Activated CD4-positive, alpha-beta T cell treated with anti-CD3 and anti-CD28 coated beads, Interleukin-2, amount 10 ng/mL, durations not matched to agents 7 days and 5 days (primary cell): Measurements from ENCODE around the gene NUAK1. TPM values are rescaled to one million over a fixed set of nuclear protein-coding genes. Genes with fewer than 3 reads are reported as not detected.

Source experiments
- CTCF ChIA-PET: fragments of 350-600 bp; sonication (Branson Sonifier 250); formaldehyde crosslinking; loops from one replicate; lab custom pipeline; 2021; ENCODE audit warnings: antibody characterized with exemption; lab: Charles Lee
- POLR2A ChIA-PET: fragments of 350-600 bp; sonication (Branson Sonifier 250); formaldehyde crosslinking; loops from one replicate; lab custom pipeline; 2021; ENCODE audit warnings: antibody characterized with exemption; lab: Charles Lee
- DNase-seq: peaks from one replicate; pipeline ENCODE4 v3.0.0-alpha.2; 2020
- H3K27ac Mint-ChIP-seq: one replicate; pipeline ENCODE4 v1.8.0; 2021; ENCODE audit warnings: mild to moderate bottlenecking, moderate library complexity, mixed read lengths
- H3K27me3 Mint-ChIP-seq: one replicate; pipeline ENCODE4 v1.8.0; 2021; ENCODE audit warnings: mixed read lengths
- H3K36me3 Mint-ChIP-seq: one replicate; pipeline ENCODE4 v1.8.0; 2021; ENCODE audit warnings: low read depth, mixed read lengths
- H3K4me1 Mint-ChIP-seq: one replicate; pipeline ENCODE4 v1.8.0; 2021; ENCODE audit warnings: mixed read lengths
- H3K4me3 Mint-ChIP-seq: one replicate; pipeline ENCODE4 v1.8.0; 2021; ENCODE audit warnings: mild to moderate bottlenecking, moderate library complexity, mixed read lengths
- H3K9me3 Mint-ChIP-seq: one replicate; pipeline ENCODE4 v1.8.0; 2021; ENCODE audit warnings: mixed read lengths
- total RNA-seq, 2 experiments: library from RNA; stranded (reverse); gene quantifications; one replicate each; pipeline ENCODE4 v1.2.3, GENCODE V29; 2021

The NUAK1 gene
- total RNA-seq, 2 experiments from 2014 or later, result not detected

DNA sequence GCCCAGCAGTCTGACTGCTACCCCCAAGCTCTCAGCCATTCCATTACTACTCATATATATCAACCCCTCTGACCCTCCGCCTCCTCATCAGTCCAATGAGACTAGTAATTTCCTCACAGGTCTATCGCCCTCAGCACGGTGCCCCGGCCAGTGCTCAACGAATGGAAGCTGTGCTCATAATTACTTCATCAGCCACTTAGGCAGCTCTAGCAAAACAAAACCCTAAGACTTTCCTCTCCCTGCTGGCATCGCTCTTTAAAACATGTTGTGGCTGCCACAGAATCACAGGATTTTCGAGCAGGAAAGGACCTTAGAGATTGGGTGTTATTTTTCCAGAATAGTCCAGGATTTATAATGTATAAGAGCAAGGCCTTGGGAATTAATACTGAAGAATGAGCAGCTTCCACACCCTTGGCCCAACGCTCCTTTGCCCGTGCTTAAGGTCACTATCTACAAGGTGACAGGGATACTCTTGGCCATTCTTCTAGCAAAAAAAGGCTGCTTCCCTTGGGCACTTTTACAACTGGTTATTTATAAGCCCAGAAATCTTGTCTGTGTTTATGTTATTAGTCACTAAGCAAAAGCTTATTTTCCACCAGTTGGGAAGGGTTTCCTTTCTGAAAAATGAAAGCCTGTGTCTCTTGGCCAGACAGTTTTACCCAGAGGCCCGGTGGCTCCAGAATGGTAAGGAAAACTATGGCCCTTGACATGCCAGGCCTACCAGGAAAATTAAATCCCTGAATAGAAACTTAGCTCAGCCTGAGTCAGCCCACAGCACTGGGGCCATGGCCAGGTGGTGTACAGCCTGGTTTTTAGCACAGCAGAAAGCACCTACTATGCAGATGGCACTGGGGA is 47.9 kb downstream of the NUAK1 start:
- Mint-ChIP-seq H3K27me3 (no peaks in the 10 kb centered on the region), H3K27ac (no peak overlapping the region), H3K9me3 (no peaks in the 10 kb centered on the region), H3K4me1 (no peaks in the 10 kb centered on the region), H3K4me3 (no peak overlapping the region), H3K36me3 (no peaks in the 10 kb centered on the region)
- ChIA-PET POLR2A (no interaction called here), CTCF (no interaction called here)
- no peak for DNase-seq

DNA sequence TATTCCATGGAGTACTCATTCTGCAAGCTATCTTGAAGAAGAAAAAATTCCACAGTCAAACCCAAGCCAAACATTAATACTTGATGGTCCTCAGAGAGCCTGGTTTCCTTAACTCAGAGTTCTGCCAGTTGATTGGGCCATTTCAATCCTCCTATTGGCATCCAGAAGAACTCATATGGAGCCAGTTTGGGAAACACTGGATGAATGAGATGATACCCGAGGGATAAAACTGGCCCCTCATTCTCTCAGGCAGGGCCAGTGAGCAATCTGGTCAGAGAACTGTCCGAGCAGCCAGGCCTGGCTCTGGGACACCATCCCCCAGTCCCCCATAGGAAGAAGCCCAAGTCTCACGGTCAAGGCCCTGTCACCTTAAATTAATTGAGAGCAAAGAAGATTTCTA is 48.8 kb downstream of the NUAK1 start:
- no peak overlapping the region for H3K4me3 Mint-ChIP-seq
- H3K4me1 Mint-ChIP-seq, result no peaks in the 10 kb centered on the region
- ChIA-PET POLR2A (no interaction called here), CTCF (no interaction called here)
- H3K9me3 Mint-ChIP-seq, result no peaks in the 10 kb centered on the region
- H3K27ac Mint-ChIP-seq, result no peak overlapping the region
- DNase-seq, result no peak
- no peaks in the 10 kb centered on the region for H3K27me3 Mint-ChIP-seq
- H3K36me3 Mint-ChIP-seq, result no peaks in the 10 kb centered on the region

DNA sequence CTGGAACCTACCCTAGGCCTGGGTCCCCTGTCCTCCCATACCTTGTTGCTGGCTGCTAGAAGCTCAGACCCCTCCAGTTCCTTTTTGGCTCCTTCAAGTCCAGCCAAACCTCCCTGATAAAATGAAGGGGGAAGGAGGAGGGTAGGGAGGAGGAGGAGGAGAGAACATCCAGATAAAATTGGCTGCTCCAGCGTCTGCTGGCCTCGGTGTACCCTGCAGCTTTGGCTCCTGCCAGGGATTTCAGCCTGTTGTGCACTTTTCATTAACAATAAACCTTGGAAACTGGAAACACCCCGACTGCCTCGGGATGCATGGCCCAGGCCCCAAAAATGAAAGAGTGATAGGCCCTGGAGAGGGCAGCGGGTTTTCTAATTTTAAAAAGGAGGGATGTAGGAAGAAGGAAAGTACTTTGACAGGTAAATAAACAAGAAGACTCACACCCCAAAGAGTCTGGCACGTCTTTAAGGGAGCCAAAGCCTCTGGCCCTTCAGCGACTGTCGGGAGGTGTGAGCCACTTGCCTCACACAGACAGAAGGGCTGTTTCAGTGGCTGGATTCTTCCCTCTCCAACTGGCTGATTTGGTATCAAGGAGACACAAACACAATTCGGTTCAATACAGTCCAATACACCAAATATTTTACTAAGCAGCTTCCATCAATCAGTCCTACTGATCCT is 49.8 kb downstream of the NUAK1 start:
- no peaks in the 10 kb centered on the region for H3K9me3 Mint-ChIP-seq
- H3K4me1 Mint-ChIP-seq, result no peaks in the 10 kb centered on the region
- H3K4me3 Mint-ChIP-seq, result no peak overlapping the region
- peaks cover 6% of the 10 kb centered on the region for H3K27me3 Mint-ChIP-seq
- DNase-seq, result no peak
- ChIA-PET POLR2A (no interaction called here), CTCF (no interaction called here)
- no peak overlapping the region for H3K27ac Mint-ChIP-seq
- H3K36me3 Mint-ChIP-seq, result no peaks in the 10 kb centered on the region

DNA sequence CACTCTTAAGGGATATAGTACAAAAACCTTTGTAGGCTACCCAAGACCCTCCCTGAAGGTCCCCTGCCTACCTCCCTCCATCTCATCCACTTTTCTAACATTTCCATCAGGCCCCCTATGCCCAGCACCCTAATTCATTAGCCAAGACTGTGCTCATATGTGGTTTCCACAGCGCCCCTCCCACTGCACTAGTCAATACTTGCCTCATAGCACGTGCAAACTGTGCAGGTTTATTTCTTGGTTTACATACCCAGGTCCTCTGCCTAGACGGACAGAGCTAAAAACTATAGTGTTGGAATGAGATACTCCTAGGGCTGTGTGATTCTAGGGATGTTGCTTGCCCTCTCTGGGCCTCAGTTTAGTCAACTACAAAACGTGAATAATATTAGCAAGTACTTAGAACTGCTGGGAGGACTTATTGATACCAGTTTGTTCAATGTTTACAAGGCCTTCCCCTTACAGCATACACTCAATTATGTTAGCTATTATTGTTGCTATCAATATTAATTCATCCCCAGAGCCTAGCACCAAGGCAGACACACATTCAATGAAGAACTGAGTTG is 50.4 kb downstream of the NUAK1 start:
- no peaks in the 10 kb centered on the region for H3K36me3 Mint-ChIP-seq
- no peaks in the 10 kb centered on the region for H3K9me3 Mint-ChIP-seq
- H3K4me1 Mint-ChIP-seq, result no peaks in the 10 kb centered on the region
- H3K27ac Mint-ChIP-seq, result no peak overlapping the region
- ChIA-PET POLR2A (no interaction called here), CTCF (interaction anchor here (0.6 kb wide), 1 partner anchor 287 kb away, joined by 4 read pairs; no protein-coding TSS in a partner anchor)
- no peak for DNase-seq
- H3K27me3 Mint-ChIP-seq, result peaks cover 9% of the 10 kb centered on the region
- no peak overlapping the region for H3K4me3 Mint-ChIP-seq

DNA sequence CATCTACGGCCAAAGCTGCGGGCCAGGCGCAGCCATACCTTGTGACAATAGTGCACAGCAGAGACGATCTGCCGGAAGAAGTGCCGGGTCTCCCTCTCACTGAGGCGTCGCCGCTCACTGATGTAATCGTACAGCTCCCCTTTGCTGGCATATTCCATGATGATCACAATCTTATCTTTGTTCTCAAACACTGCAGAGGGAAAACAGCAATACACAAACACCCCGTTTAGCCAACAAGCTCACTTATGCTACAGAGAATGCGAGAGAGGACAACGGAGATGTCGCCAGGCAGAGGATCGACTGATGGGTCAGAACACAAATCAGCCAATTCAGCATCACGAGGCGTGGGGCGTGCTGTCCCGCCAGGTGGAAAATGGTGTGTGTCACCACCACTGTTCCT is 52.1 kb downstream of the NUAK1 start:
- Mint-ChIP-seq H3K36me3 (no peaks in the 10 kb centered on the region), H3K4me3 (no peak overlapping the region), H3K4me1 (no peaks in the 10 kb centered on the region), H3K27me3 (peaks cover 13% of the 10 kb centered on the region), H3K27ac (no peak overlapping the region), H3K9me3 (no peaks in the 10 kb centered on the region)
- ChIA-PET CTCF (interaction anchor here (1.0 kb wide), 1 partner anchor 10 kb away, joined by 3 read pairs; no protein-coding TSS in a partner anchor), POLR2A (no interaction called here)
- DNase-seq, result no peak

DNA sequence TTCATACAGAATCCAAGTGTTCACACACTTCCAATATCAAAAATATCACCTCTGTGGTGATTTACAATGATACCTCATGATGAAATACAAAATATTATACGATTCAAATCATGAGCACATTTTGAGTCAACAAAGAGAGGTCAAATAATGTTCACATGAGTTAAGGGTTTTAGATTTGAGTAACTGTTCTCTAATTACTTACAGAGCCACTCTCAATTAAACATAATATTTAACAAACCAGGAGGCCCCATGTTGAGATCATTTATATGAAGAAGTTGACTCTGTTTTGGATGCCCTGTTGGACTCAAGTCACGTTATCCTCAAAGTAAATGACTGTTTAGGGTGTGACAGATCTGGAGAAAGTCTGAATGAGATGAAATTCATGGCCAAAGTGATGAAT is 53.5 kb downstream of the NUAK1 start:
- POLR2A ChIA-PET, result no interaction called here
- CTCF ChIA-PET, result no interaction called here
- DNase-seq, result no peak
- peaks cover 13% of the 10 kb centered on the region for H3K27me3 Mint-ChIP-seq
- no peaks in the 10 kb centered on the region for H3K36me3 Mint-ChIP-seq
- no peak overlapping the region for H3K27ac Mint-ChIP-seq
- H3K4me3 Mint-ChIP-seq, result no peak overlapping the region
- H3K9me3 Mint-ChIP-seq, result no peaks in the 10 kb centered on the region
- no peaks in the 10 kb centered on the region for H3K4me1 Mint-ChIP-seq

DNA sequence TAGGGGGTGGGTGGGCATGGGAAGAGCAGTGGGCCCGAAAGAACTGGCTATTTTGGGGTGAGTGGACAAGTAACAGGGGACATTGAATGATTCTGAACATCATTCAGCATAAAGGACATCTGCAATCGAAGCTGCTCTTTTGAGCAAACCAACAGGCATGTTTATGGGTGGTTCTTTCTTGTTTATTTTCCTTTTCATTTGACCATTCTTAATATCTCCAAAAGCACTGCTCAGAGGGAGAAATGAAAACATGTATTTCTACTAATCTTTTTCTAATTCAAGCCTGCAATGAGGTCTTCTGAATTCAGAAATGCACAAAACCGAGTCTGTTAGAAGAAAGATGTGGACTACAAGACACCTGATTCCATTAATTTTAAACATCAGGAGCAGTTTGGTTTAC is 54.0 kb downstream of the NUAK1 start:
- Mint-ChIP-seq H3K27ac (no peak overlapping the region), H3K4me1 (no peaks in the 10 kb centered on the region), H3K4me3 (no peak overlapping the region), H3K9me3 (no peaks in the 10 kb centered on the region), H3K27me3 (peaks cover 13% of the 10 kb centered on the region), H3K36me3 (no peaks in the 10 kb centered on the region)
- no peak for DNase-seq
- POLR2A ChIA-PET, result no interaction called here
- CTCF ChIA-PET, result no interaction called here

DNA sequence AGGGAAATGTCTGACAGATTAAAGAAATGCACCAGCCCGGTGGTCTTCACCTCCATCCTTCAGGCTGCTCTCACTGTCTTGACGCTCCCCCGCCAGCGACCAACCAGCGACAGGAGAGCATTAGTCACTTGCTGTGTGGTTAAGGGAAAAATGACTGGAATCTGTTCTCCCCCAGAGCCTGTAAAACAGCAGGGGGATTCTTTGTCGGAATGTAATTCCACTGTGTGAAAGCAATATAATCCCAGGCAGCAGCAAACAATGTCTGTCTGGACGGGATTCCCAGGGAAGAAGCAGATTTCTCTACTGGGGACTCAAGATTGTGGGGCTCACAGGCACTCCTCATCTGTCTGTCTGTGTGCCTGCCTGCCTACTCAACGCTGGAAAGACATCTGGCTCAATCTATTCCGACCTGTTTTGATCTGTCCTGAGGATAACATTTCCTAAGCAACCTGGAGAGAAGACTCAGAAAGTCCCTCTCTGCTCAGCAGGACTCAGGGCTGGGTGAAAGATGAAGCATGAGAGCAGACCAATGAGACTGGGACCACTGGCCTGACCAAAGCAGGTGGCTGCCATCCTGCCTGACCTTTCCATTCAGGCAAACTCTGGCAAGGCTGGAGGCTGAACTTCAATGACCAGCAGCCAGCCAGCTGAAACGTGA is 54.6 kb downstream of the NUAK1 start:
- no peak overlapping the region for H3K27ac Mint-ChIP-seq
- DNase-seq, result no peak
- H3K4me3 Mint-ChIP-seq, result no peak overlapping the region
- CTCF ChIA-PET, result no interaction called here
- H3K27me3 Mint-ChIP-seq, result peaks cover 15% of the 10 kb centered on the region
- no peaks in the 10 kb centered on the region for H3K36me3 Mint-ChIP-seq
- H3K9me3 Mint-ChIP-seq, result no peaks in the 10 kb centered on the region
- POLR2A ChIA-PET, result no interaction called here
- H3K4me1 Mint-ChIP-seq, result no peaks in the 10 kb centered on the region

DNA sequence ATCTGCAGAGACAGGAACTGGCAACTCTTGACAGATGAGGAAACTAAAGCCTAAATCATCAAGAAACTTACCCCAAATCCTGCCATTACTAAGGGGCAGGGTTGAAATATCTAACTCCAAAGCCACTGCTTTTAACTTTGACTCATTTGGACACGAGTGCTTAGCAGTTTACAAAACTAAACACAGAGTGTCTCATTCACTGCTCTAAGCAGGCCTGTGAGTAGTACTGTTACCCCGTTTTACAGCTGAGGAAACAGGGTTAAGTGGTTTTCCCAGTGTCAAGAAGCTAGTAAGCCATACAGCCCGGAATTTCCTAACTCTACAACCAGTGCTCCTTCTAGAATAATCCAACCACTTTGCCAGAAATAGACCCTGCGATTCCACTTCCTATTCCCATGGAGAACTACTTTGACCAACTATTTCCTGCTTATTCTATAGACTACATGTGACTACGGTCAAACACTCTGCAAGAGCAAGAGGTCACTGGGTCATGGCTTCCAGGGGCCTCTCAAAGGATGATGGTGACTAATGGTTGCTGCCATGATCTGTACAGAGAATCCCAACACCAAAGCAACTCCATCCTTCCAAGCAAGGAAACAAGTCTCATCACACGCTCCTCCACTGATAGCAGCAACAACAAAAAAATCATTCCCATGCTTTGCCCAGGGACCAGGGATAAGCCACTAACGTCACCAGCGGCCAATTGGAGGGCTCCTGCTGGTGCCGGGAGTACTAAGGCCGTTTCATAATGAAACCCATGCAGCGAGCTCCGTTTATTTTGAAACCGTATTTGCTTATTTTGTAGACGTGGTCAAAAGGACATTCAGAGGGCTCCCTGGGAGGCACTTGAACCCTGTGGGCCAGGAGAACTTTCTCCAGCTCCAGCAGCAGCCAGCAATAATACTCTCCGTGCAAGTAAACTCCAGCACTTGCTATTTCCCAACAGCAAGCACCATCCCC is 56.3 kb downstream of the NUAK1 start:
- Mint-ChIP-seq H3K9me3 (no peaks in the 10 kb centered on the region), H3K4me1 (no peaks in the 10 kb centered on the region), H3K36me3 (no peaks in the 10 kb centered on the region), H3K27me3 (peaks cover 16% of the 10 kb centered on the region), H3K27ac (no peak overlapping the region), H3K4me3 (no peak overlapping the region)
- DNase-seq, result no peak
- ChIA-PET POLR2A (no interaction called here), CTCF (no interaction called here)

DNA sequence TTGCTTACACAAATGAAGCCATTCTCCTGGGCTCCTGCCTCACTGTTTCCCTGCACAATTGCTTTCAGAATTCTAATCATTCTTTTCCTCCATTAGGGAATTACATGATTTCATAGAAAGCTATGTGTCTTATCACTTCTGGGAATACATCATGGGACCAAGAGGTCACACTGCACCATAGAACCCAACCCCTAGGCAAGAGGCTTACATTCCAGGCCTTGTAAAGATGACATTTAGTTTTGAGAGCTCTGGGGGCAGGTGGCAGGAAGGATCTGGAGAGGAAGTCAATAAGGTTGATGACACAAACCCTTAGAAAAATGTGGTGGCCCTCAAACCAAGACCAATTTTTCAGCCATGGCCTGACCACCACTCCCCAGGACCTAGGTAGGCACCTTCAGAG is 57.1 kb downstream of the NUAK1 start:
- no peak overlapping the region for H3K4me3 Mint-ChIP-seq
- peaks cover 16% of the 10 kb centered on the region for H3K27me3 Mint-ChIP-seq
- H3K27ac Mint-ChIP-seq, result no peak overlapping the region
- no peaks in the 10 kb centered on the region for H3K4me1 Mint-ChIP-seq
- H3K36me3 Mint-ChIP-seq, result no peaks in the 10 kb centered on the region
- ChIA-PET CTCF (no interaction called here), POLR2A (no interaction called here)
- DNase-seq, result no peak
- no peaks in the 10 kb centered on the region for H3K9me3 Mint-ChIP-seq

DNA sequence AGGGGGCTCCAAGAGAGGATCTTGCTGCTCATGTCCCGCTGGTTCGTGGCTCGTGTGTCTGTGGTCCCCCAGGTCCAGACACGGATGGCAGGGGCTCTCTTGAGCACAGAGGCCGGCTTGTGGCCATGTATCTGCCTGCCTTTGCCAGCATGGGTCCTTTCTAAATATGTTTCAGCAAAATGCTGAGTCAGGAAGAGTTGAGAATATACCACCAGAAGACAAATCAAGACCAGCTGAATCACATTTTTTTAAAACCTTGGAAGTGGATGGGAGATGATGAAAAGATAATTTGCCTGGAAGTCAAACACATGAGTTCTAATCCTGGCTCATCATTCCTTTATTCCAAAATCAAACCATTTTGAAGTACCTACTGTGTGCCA is 58.0 kb downstream of the NUAK1 start:
- H3K27ac Mint-ChIP-seq, result no peak overlapping the region
- POLR2A ChIA-PET, result no interaction called here
- H3K27me3 Mint-ChIP-seq, result peaks cover 16% of the 10 kb centered on the region
- H3K4me3 Mint-ChIP-seq, result no peak overlapping the region
- no peaks in the 10 kb centered on the region for H3K36me3 Mint-ChIP-seq
- H3K4me1 Mint-ChIP-seq, result no peaks in the 10 kb centered on the region
- H3K9me3 Mint-ChIP-seq, result no peaks in the 10 kb centered on the region
- no peak for DNase-seq
- CTCF ChIA-PET, result no interaction called here
